Fibroblast of peridontal ligament (primary cell): ENCODE data around the gene PRKCE.

Experiments used
- DNase-seq: peaks from one replicate; pipeline ENCODE4 v3.0.0-alpha.2; 2010; ENCODE audit errors: extremely low read depth

Gene PRKCE

DNA sequence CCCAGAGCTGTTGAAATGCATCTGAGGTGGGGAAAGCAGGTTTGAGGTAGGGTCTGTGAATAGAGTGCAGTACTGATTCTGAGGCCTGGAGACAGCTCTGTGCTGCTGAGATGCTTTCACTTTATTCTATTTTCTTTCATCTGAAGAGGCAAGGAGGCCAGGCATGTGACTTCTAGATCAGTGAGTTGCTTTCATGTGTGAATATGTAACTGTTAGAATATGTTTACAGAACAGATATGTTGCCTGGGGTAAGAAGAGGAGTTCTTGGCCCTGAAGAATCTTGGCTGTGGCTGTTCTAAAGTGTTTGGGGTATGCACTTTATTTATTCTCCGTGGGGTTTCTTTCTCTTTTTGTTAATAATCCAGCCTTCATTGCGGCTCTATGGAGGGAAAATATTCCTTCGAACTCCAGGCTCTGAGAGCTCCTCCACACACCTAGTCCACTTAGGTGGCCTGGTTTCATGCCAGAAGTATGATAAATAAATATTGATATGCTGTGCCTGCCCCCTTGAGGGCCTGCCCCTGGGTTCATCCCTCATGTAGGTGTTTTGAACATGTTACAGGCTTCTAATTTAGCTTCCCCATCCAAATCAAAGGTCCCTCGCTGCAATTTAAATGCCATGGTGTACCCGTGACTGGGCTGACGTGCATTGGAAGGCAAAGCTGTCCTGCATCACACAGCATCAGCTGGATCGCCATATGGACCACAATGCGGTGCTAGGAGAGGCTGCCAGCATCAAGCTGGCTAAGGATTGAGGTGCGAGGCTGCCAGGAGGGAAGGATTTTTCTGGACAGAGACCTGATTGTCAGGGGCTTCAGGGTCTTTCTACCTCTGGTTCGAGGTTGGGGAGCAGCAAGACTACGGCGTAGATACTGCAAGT is 102.9 kb downstream of the PRKCE start:
- DNase-seq, result no peak

DNA sequence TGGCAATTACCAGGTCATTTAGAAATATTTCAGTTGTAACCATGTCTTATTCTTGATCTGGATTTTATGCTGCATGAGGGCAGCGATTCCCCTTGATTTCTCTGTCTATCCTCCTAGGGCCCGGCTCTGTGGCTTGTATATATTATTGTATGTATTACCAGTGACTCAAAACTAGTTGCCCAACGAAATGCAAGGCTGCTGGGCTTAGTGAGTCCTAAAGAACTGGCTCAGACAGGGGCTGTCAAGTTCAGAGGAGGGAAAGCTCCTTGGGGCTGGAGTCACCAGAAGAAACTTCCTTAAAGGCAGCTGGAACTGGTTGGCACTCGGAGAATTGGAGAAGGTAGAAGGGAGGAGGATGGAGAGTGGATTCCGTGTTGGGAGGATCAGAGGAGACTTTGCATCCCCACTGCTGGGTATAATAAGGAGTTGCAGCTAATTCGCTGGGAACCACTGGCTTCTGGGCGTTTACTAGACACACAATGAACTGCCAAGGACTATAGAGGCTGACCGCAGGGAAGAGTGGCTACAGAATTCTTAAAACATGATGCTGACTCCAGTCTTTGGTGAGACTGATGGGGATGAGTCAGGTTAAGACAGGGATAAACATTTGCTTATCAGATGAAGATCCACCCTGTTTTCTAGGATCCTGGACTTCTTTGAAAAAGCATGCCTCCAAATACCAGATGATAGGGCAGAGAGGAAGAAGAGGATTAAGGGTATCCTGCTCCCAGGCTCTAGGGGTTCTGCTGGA is 104.3 kb downstream of the PRKCE start:
- DNase-seq, result peak; percentile 61

DNA sequence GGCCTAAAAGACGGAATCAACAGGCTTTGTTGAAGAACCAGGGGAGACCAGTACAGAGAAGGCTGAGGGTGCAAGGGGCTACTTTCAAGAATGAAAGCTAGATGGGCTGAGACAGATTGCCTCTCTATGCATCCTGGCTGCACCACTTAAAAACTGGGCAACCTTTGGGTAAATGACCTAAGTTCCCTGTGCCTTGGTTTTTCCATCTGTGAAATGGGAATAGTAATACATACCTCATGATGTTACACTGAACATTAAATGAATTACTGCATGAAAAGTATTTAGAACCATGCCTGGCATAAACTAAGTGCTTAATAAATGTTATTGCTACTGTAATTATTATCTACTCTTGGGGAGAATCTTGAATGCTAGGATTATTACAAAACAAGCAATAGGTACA is 106.5 kb downstream of the PRKCE start:
- no peak for DNase-seq

DNA sequence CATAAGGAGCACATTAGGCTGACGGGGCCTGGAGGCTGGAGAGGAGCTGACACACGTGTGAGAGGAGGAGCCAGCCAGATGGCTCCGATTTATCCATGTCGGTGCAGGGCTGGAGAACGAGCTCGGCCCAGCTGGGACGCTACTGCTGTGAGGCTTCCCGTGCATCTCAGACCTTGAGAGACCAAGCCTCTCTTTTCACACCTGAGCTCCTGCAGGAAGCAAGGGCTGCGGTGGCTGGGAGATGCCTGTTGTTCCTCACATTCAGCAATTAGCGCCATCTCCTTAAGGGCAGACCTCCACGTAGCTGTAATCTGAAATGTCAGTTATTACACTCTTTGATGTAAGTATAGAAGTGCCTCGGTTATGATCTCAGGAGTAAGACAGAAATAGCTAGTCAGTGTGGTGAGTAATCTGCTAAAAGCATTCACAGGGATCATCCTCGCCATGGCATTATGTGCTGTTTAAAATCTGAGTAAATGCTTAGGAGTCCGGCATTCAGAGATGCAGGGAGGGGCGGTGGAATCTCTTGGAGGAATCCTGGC is 107.9 kb downstream of the PRKCE start:
- DNase-seq, result peak; percentile 74

DNA sequence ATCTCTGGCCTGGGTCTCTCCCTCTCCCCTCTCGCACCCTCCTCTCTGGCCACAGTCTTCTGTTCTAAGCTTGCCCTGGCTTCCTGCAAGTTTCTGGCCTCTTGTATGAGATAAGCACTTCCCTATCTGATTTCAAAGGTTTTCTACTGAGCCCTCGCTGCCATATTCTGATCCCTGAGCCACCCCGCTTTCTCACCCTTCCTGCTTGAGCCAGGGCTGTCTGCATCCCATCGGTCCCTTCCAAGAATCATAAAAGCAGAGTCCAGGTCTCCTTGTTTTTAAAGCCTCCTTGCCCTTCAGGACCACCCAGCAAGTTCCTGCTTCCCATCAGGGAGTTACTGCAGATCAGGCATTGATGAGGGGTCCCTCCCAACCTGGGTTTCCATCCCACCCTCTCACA is 110.2 kb downstream of the PRKCE start:
- no peak for DNase-seq

DNA sequence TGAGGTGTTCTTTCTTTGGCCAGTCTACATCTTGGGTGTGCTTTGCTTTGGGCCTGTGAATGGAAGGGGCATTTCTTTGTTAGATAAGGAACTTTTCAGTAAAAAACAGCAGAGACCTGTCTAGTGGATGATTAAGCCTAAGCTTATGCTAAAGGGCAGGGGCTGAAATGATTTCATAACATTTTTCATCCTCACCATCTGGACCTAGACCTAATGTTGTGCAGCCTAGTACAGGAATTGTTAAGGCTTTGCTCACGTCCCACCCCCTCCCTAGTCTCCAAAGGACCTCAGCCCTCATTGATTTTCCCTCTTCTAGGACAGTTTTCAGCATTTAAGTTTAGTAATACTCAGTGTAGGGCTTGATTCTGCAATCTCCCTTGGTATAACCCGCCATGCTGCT is 111.8 kb downstream of the PRKCE start:
- no peak for DNase-seq

DNA sequence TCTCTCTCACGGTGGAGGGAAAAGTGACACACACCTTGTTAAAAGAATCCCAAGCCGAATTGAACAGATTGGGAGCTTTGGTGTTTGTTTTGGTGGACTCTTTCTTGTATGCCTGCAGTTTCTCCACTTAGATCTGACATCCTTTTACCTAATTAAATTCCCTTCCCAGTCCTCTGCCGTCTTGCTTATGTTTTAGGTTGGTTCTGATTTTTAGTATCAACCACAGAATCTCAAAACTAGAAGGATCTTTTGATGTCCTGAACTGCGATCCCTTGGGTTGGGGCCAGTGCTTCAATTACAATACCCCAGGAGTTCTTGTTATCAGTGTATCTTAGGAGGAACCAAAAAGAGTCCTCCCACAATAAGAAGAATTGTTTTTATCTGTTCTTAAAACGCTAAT is 112.3 kb downstream of the PRKCE start:
- DNase-seq, result no peak

DNA sequence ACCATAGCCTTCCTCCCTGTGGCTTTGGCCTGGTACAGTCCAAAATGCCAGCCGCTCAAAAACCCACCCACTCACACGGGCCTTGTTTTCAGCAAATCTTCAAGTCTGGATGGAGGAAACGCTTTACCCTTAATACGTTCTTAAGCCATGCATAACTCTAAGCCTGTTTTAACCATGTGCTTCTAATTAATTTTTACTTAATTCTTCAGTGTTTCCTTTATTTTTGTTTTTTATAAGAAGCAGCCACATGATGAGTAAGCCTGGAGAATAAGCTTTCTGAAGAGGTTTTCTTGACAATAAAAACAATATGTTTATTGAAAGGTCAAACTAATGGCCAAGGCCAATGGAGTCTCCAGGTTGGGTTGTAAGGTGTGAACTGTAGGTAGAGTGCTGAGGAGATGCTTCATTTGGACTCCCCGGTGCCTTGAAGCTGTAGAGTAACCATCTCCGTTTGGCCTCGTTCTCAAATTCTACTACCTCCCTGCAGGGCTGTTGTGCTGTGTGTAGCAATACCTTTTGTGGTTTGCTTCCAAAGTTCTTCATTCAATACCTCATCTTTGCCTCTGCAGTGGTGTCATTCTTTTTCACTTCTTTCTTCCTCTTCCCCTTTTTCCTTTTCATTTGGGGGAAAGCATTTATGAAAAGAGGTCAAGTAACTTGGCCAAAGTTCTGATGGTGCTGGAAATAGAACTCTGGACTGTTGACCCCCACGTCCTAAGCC is 113.7 kb downstream of the PRKCE start:
- DNase-seq, result no peak

DNA sequence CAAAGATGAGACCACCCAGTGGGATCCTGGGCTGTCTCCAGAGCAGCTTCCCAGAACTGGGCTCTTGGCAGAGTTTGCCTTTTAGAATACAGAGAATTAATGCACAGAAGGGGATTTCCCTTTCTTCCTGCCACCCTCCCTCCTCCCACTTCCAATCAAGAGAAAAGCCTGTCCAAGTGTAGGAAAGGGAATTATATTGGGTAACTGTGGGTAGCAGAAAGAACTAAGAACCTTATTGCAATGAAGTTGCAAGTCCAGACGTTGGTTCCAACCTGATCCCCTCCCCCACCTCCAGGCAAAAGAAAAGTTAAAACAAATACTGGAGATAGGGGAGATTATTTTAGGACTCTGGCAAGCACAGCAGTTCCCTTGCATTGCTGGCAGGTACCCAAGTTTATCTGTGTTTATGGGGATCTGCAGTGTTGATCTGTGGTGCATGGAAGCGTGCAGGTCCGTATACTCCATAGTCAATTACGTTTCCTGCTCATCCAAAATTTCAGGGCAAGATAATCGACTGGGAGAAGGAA is 114.3 kb downstream of the PRKCE start:
- DNase-seq, result peak; percentile 31

DNA sequence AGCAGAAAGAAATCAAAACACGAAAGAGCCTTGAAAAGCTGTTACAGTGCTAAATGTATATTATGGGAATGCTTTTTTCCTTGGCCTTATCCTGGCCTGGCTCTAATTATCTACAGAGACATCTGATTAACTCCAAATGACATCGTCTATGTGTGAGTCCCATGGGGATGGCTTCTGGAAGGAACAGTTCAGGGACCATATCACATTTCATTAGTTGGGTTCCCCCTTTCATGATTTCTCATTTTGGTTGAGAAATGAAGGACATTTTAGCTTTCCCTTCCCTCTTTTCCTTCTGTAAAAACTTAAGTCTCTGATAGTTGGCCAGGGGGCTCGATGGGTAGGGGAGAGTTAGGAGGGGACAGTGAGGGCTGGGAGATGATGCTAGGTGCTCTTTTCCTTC is 116.7 kb downstream of the PRKCE start:
- DNase-seq, result no peak

DNA sequence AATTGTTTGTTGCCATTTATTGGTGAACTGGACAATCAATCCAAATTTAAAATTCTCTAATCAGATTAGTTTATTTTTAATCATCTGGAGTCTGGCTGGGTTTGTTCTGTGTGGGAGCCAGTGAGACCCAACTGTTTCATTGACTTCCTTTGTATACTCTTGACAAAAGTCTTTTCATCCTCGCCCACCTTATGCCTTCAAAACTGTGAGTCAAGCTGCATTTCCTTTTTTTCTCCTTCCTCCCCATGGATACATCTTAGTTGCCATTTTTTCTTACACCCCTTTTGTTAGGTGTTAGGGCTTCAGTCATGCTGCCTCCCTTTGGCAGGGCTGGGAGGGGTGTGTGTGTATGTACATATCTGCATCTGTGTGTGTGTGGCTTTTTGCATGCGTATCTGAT is 117.6 kb downstream of the PRKCE start:
- no peak for DNase-seq

DNA sequence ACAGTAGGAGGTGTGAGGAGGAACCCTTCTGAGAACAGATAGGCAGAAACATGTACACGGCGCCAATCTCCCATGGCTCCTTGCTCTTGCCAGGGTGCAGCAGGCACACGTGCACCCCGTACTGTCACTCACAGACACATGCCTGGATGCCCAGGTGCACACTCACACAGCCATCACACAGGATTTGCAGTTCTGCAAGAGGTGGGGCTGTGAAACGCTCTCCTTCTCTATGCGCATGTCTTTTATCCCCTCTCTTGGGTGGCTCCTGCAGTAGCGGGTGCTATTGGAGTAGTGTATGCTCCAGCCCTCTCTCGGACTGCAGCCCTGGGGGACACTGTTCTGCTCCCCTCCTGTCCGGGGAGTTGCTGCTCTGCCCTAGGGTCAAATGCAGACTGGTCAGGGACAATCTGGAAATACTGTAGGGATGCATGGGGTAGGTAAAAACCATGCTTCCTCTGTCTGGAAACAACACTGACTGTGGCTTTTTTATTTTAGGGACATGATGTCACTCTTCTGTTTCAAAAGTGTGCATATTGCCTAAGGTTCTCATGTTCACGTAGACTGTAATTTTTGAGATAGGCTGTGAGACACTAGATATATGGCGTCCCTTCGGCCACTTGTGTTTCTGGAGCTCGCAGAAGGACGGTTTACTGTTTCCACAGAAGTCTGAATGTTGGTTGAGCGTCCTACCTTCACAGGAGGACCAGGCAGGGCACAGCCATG is 118.5 kb downstream of the PRKCE start:
- DNase-seq, result no peak

DNA sequence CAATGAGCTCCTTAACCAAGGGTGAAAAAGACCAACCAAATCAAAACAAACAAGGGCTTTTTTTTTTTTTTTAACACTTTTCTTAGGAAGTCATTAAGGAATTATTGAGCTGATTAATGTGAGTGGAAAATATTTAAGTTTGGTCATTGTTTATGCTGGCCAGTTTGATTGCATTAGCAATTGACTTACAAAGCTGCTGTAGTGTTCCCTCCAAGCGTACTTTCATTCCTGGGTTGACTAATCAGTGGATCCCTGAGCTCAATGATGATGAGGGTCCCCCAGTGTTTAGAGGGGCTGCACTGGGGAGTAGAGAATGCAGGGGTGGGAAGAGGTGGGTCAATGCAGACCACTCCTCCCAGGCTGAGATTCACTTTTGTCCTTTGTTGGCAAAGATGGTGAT is 119.3 kb downstream of the PRKCE start:
- no peak for DNase-seq

DNA sequence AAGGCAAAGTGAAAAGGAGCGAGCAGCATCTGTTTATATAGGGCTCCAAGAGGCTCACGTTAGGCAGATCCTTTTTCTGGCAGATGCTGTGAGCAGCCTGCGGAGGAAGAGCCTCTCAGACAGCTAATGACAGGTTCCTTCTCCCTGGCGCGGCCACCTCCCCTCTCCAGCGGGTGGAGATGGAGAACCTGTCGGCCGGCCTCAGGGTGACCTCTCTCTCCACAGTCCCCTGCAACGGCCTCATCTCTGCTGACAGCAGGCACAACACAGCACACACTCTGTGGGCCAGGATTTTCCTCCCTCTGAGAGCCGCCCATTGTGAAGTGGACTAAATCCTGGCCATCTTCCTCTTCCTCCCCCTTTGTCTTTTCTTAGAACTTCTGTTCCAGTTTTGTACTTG is 119.8 kb downstream of the PRKCE start:
- no peak for DNase-seq

DNA sequence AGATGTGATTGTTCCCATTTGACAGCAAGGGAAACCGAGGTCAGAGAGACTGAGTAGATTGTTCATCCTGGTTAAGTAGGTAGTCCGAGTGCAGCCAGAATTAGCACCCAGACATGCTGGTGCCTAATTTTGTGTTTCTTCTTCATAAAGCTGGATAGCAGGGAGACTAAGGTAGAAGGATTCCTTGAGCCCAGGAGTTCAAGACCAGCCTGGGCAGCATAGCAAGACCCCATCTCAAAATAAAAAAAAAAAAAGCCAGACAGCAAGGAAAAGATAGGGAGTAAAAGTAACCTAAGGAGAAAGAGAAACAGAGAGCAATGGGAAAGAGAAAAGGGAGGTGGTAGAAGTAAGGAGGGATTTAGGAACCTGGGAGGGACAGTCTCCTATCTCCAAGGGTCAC is 120.6 kb downstream of the PRKCE start:
- no peak for DNase-seq

DNA sequence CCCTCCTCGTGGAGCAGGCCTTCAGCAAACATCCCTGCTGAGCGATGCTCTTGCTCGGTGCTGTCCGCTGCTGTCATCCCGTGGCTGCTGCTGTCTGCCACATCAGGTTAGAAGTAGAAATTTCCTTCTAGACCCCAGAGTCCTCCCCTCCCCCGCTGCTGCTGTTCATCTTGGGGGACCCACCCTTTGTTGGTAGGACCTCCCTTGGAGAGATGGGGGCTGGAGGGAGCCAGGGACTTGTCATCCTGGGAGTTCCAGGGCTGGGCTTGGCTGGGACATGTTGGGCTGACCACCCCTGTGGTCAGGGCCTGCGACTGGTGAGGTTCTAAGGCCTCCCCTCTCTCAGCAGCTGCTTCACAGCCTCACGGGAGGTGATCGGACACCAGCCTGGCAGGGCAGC is 122.4 kb downstream of the PRKCE start:
- DNase-seq, result no peak

DNA sequence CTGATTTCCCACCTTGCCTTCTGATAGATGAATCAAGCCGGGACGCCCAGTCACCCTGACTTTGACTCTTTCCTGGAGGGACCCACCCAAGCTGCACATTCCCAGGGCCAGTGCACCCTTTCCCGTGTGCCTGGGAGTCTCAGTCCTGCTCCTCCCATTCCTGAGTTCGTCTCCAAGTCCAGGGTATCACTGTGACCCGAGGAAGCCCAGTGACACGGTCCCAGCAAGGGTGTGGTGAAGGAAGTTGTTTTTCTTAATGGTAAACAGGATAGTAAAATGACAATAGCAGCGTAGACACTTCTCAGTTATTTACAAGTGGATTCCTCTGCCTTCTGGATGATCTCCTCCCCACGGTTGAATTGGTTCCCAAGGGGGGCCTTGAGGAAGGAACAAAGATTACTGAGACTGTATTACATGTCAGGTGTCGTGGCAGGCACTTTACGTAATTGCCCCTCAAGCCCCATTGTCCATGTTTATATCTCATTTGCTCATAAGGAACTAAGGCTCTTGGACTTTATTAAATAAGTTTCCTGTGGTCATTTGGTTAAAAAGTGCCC is 123.3 kb downstream of the PRKCE start:
- no peak for DNase-seq

DNA sequence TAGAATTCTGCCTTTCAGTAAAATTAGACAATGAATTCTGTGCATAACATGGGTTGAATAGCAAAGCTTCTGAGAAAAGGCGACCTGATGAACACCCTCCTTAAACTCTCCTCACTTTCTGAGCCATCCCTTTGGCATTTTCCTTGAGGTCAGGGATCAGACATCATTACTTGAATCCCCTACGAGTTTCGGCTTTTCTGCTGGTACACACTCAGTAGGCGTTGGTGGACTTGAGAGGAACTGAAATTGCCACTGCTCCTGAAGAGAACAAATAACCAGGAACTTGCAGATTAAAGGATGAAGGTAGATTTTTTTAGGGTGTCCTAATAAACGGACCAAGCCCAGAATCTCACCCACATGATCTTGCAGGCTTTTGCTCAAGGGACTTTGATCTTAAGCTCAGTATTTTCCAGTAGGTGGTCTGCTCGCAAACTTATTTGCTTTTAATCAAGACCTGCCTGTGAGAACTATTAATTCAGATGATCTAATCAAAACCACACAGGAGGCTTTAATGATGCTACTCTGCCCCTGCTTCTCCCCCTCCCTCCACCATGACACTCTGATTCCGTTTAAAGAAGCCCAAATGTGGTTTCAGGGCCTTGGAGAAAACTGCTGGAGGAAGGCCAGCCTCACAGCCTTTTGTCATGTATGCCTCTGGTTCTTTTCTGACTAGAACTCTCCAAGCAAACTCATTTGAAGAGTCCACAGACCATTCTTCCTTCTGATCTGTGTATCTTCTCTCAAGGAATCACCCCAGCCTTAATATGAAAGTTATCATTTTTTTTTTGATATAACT is 124.9 kb downstream of the PRKCE start:
- peak; percentile 67 for DNase-seq

DNA sequence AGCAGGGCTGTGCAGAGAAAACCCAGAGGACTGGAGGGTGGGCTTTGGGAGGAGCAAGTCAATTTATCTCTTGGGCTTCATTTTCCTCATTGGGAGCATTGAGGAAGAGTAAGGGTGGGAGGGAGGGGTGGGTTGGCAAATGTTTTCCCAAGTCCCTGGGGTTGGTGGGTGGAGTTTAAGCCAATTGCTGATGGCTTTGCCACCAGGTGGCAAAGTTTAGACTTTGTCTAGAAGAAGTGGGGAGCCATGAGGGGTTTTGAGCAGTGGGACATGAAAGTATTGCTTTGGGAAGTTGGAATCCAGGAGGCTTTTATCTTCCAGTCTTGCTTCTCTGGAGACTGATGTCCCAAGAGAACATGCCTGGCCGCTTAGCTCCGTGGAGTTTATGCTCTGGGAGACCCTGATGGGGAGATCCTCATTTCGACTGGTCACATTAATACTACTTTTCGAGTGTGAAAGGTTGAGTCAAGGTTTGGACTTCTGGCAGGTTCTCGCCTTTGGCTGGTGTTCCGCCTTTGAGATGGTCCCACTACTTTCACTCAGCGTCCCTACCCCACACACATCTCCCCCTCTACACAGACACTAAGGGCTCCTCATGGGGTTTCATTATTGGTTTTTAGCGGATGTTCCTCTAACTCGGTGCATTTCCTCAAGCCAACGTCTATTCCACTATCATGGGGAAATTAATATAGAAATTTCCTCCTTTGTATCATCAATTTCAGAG is 126.7 kb downstream of the PRKCE start:
- no peak for DNase-seq
